Measurements from ENCODE around the gene BEAN1. TPM values are rescaled to one million over a fixed set of nuclear protein-coding genes. Genes with fewer than 3 reads are reported as not detected.

BEAN1 gene
- polyA plus RNA-seq, 1 of the 3 experiments (the other 2 are of a cell fraction) = 0.07 TPM

DNA sequence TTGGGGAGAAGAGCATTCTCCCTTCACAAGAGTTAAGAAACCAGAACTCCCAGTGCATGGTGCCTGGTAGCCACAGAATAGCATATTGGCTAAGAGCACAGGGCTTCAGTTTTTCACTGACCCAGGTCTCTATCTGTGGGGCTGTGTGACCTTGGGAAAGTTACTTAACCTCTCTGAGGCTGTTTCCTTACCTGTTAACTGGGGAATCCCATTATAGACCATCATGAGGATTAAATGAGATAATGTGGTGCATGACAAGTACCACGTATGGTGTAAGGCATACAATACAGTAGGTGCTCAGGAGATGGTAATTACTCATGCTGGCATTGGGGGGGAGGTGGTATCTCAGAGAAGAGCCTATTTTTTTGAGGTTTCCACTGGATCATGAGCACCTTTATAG is 33.6 kb downstream of the BEAN1 start:
- no peaks in the 10 kb centered on the region for H3K9me3 ChIP-seq
- no peaks in the 10 kb centered on the region for H3F3A ChIP-seq (replicated peaks; ENCODE audit: insufficient read depth)
- no peak overlapping the region for H3K9ac ChIP-seq
- TF ChIP-seq EP300 (IDR thresholded peaks at IDR 0.05; ENCODE audit: borderline replicate concordance in 1 of 2, low read depth in 1 of 2, low read length in 1 of 2) (no peak), FOSL2 (IDR thresholded peaks at IDR 0.05; ENCODE audit: borderline replicate concordance, low read depth) (no peak), RFX5 (IDR thresholded peaks at IDR 0.05; ENCODE audit: low read length) (no peak), FOXJ3 (CRISPR knock-in tag; IDR thresholded peaks at IDR 0.05) (no peak), ELF1 (IDR thresholded peaks at IDR 0.05) (no peak), JUND (IDR thresholded peaks at IDR 0.05) (no peak), EZH2phosphoT487 (IDR thresholded peaks at IDR 0.05; ENCODE audit: borderline replicate concordance, low read depth) (no peak), TEAD4 (IDR thresholded peaks at IDR 0.05; ENCODE audit: borderline replicate concordance, insufficient read depth) (no peak), TAF1 (IDR thresholded peaks at IDR 0.05; ENCODE audit: borderline replicate concordance, low read depth, low read length) (no peak)
- TF ChIP-seq, protein P1, sequence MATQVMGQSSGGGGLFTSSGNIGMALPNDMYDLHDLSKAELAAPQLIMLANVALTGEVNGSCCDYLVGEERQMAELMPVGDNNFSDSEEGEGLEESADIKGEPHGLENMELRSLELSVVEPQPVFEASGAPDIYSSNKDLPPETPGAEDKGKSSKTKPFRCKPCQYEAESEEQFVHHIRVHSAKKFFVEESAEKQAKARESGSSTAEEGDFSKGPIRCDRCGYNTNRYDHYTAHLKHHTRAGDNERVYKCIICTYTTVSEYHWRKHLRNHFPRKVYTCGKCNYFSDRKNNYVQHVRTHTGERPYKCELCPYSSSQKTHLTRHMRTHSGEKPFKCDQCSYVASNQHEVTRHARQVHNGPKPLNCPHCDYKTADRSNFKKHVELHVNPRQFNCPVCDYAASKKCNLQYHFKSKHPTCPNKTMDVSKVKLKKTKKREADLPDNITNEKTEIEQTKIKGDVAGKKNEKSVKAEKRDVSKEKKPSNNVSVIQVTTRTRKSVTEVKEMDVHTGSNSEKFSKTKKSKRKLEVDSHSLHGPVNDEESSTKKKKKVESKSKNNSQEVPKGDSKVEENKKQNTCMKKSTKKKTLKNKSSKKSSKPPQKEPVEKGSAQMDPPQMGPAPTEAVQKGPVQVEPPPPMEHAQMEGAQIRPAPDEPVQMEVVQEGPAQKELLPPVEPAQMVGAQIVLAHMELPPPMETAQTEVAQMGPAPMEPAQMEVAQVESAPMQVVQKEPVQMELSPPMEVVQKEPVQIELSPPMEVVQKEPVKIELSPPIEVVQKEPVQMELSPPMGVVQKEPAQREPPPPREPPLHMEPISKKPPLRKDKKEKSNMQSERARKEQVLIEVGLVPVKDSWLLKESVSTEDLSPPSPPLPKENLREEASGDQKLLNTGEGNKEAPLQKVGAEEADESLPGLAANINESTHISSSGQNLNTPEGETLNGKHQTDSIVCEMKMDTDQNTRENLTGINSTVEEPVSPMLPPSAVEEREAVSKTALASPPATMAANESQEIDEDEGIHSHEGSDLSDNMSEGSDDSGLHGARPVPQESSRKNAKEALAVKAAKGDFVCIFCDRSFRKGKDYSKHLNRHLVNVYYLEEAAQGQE (IDR thresholded peaks at IDR 0.05; ENCODE audit: low read depth, low read length) = no peak
- peaks cover 12% of the 10 kb centered on the region; the same call in 1 of the 2 replicates for H3K27me3 ChIP-seq (ENCODE audit: insufficient read depth)
- H3K79me2 ChIP-seq (ENCODE audit: insufficient read depth) = no peaks in the 10 kb centered on the region
- 84% methylated on average over 1 of the region's 1 CpG for WGBS (ENCODE audit: low lambda C conversion rate)
- DNase-seq = no peak
- H3K9me2 ChIP-seq = no peaks in the 10 kb centered on the region
- no peak overlapping the region for H3K4me3 ChIP-seq (ENCODE audit: low read depth in 2 of 2, low read length in 1 of 2)
- no peak overlapping the region for H2AFZ ChIP-seq (ENCODE audit: low read depth)
- ChIA-PET POLR2A (no interaction called here), CTCF (interaction anchor here (1.0 to 2.1 kb wide), 3 partner anchors 13 to 103 kb away, joined by 3 to 8 read pairs (median 3); no protein-coding TSS in a partner anchor)
- no peaks in the 10 kb centered on the region for H3K36me3 ChIP-seq (replicated peaks in 1 of 2; ENCODE audit: control insufficient read depth in 1 of 2, insufficient read depth in 2 of 2, low read length in 1 of 2)
- no peaks in the 10 kb centered on the region for H4K20me1 ChIP-seq (ENCODE audit: insufficient read depth)
- no peak overlapping the region for H3K4me2 ChIP-seq
- no peak overlapping the region for H3K27ac ChIP-seq (ENCODE audit: low read depth in 2 of 2, low read length in 1 of 2)
- H3K4me1 ChIP-seq (ENCODE audit: control insufficient read depth in 1 of 2, insufficient read depth in 2 of 2, low read depth in 1 of 2, low read length in 1 of 2) = no peaks in the 10 kb centered on the region; a peak in 1 of 4 replicates

DNA sequence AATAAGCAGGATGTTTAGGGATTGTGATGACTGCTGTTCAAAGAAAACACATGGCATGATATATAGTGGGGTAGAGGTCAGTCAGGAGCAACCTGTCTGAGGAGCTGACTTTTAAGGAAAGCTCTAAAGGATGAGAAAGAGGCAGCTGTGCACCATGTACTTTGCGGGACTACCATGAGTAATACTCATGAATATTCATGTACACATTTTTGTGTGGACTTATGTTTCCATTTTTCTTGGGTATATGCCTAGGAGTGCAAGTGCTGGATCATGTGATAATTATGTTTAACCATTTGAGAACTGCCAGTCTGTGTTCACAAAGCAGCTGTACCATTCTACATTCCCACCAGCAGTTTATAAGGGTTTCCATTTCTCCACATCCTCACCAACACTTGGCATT is 35.8 kb downstream of the BEAN1 start:
- CTCF ChIA-PET = interaction anchor here (0.7 to 3.4 kb wide), 2 partner anchors 56 to 118 kb away, joined by 3 to 13 read pairs; no protein-coding TSS in a partner anchor
- H3K4me3 ChIP-seq (ENCODE audit: low read depth in 2 of 2, low read length in 1 of 2) = no peak overlapping the region
- no peak overlapping the region for H2AFZ ChIP-seq (ENCODE audit: low read depth)
- H3K27ac ChIP-seq (ENCODE audit: low read depth in 2 of 2, low read length in 1 of 2) = no peak overlapping the region
- no peaks in the 10 kb centered on the region for H3F3A ChIP-seq (replicated peaks; ENCODE audit: insufficient read depth)
- H3K9ac ChIP-seq = no peak overlapping the region
- WGBS (ENCODE audit: low lambda C conversion rate) = 50% methylated on average over 1 of the region's 1 CpG
- no peaks in the 10 kb centered on the region for H4K20me1 ChIP-seq (ENCODE audit: insufficient read depth)
- H3K4me2 ChIP-seq = no peak overlapping the region
- H3K36me3 ChIP-seq (replicated peaks in 1 of 2; ENCODE audit: control insufficient read depth in 1 of 2, insufficient read depth in 2 of 2, low read length in 1 of 2) = no peaks in the 10 kb centered on the region
- no peaks in the 10 kb centered on the region; a peak in 1 of 4 replicates for H3K4me1 ChIP-seq (ENCODE audit: control insufficient read depth in 1 of 2, insufficient read depth in 2 of 2, low read depth in 1 of 2, low read length in 1 of 2)
- H3K27me3 ChIP-seq (ENCODE audit: insufficient read depth) = peaks cover 12% of the 10 kb centered on the region; the same call in 1 of the 2 replicates
- H3K79me2 ChIP-seq (ENCODE audit: insufficient read depth) = no peaks in the 10 kb centered on the region
- POLR2A ChIA-PET = no interaction called here
- DNase-seq = no peak
- H3K9me3 ChIP-seq = no peaks in the 10 kb centered on the region
- H3K9me2 ChIP-seq = no peaks in the 10 kb centered on the region
- TF ChIP-seq RFX5 (IDR thresholded peaks at IDR 0.05; ENCODE audit: low read length) (no peak), GABPA (IDR thresholded peaks at IDR 0.05; ENCODE audit: low read depth) (no peak), TEAD4 (IDR thresholded peaks at IDR 0.05; ENCODE audit: borderline replicate concordance, insufficient read depth) (no peak), NFIC (IDR thresholded peaks at IDR 0.05; ENCODE audit: borderline replicate concordance) (no peak), GATA2 (CRISPR knock-in tag; IDR thresholded peaks at IDR 0.05) (no peak), EZH2phosphoT487 (IDR thresholded peaks at IDR 0.05; ENCODE audit: borderline replicate concordance, low read depth) (no peak), FOXJ3 (CRISPR knock-in tag; IDR thresholded peaks at IDR 0.05) (no peak)
- TF ChIP-seq, protein P2, sequence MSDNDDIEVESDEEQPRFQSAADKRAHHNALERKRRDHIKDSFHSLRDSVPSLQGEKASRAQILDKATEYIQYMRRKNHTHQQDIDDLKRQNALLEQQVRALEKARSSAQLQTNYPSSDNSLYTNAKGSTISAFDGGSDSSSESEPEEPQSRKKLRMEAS (IDR thresholded peaks at IDR 0.05; ENCODE audit: low read depth) = no peak
- TF ChIP-seq, protein P3, sequence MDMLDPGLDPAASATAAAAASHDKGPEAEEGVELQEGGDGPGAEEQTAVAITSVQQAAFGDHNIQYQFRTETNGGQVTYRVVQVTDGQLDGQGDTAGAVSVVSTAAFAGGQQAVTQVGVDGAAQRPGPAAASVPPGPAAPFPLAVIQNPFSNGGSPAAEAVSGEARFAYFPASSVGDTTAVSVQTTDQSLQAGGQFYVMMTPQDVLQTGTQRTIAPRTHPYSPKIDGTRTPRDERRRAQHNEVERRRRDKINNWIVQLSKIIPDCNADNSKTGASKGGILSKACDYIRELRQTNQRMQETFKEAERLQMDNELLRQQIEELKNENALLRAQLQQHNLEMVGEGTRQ (IDR thresholded peaks at IDR 0.05; ENCODE audit: borderline replicate concordance, low read depth, low read length) = no peak
- TF ChIP-seq, protein P4, sequence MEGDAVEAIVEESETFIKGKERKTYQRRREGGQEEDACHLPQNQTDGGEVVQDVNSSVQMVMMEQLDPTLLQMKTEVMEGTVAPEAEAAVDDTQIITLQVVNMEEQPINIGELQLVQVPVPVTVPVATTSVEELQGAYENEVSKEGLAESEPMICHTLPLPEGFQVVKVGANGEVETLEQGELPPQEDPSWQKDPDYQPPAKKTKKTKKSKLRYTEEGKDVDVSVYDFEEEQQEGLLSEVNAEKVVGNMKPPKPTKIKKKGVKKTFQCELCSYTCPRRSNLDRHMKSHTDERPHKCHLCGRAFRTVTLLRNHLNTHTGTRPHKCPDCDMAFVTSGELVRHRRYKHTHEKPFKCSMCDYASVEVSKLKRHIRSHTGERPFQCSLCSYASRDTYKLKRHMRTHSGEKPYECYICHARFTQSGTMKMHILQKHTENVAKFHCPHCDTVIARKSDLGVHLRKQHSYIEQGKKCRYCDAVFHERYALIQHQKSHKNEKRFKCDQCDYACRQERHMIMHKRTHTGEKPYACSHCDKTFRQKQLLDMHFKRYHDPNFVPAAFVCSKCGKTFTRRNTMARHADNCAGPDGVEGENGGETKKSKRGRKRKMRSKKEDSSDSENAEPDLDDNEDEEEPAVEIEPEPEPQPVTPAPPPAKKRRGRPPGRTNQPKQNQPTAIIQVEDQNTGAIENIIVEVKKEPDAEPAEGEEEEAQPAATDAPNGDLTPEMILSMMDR (IDR thresholded peaks at IDR 0.05) = no peak
- TF ChIP-seq, protein P5, sequence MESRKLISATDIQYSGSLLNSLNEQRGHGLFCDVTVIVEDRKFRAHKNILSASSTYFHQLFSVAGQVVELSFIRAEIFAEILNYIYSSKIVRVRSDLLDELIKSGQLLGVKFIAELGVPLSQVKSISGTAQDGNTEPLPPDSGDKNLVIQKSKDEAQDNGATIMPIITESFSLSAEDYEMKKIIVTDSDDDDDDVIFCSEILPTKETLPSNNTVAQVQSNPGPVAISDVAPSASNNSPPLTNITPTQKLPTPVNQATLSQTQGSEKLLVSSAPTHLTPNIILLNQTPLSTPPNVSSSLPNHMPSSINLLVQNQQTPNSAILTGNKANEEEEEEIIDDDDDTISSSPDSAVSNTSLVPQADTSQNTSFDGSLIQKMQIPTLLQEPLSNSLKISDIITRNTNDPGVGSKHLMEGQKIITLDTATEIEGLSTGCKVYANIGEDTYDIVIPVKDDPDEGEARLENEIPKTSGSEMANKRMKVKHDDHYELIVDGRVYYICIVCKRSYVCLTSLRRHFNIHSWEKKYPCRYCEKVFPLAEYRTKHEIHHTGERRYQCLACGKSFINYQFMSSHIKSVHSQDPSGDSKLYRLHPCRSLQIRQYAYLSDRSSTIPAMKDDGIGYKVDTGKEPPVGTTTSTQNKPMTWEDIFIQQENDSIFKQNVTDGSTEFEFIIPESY (IDR thresholded peaks at IDR 0.05; ENCODE audit: borderline replicate concordance, low read depth) = no peak

Data from SK-N-SH (cell line).